NCI-H1092 treated with DMSO at 0.1 percent for 48 hours (cell line): ENCODE measurements around the gene KRT79.

Source experiments
- DNase-seq: peaks from one replicate; lab custom pipeline; 2025; lab: John Stamatoyannopoulos, UW

The KRT79 gene

GRCh38 chr12:52789637-52790426, 44.3 kb downstream of the KRT79 start:
- no peak for DNase-seq

- DNase-seq = no peak
These were observed 45.1 kb downstream of the KRT79 start for GRCh38 chr12:52788876-52789636.

GRCh38 chr12:52788192-52788875, 45.8 kb downstream of the KRT79 start:
- no peak for DNase-seq

- no peak for DNase-seq
These were observed 46.6 kb downstream of the KRT79 start for GRCh38 chr12:52787324-52788191.

- DNase-seq = no peak
These were observed 49.2 kb downstream of the KRT79 start for GRCh38 chr12:52784909-52785308.

- DNase-seq = no peak
These were observed 50.4 kb downstream of the KRT79 start for GRCh38 chr12:52783563-52784316.

GRCh38 chr12:52782502-52782901, 51.6 kb downstream of the KRT79 start:
- DNase-seq = no peak

GRCh38 chr12:52781399-52782082, 52.6 kb downstream of the KRT79 start:
- no peak for DNase-seq

GRCh38 chr12:52779914-52780313, 54.2 kb downstream of the KRT79 start:
- no peak for DNase-seq

GRCh38 chr12:52778833-52779232, 55.3 kb downstream of the KRT79 start:
- DNase-seq = no peak

GRCh38 chr12:52777566-52777965, 56.5 kb downstream of the KRT79 start:
- DNase-seq = no peak

GRCh38 chr12:52776913-52777395, 57.2 kb downstream of the KRT79 start, which contains the start of gene KRT76:
Gene KRT76 (minus strand): TSS chr12:52777345. CDS start chr12:52777291, 54 bp downstream.
- no peak for DNase-seq

- DNase-seq = no peak
These were observed 57.7 kb downstream of the KRT79 start for GRCh38 chr12:52776435-52776834.

GRCh38 chr12:52774629-52775250, 59.4 kb downstream of the KRT79 start:
- DNase-seq = no peak

- no peak for DNase-seq
These were observed 61.3 kb downstream of the KRT79 start for GRCh38 chr12:52772772-52773171.

- no peak for DNase-seq
These were observed 61.9 kb downstream of the KRT79 start for GRCh38 chr12:52772188-52772587.

GRCh38 chr12:52771505-52771904, 62.6 kb downstream of the KRT79 start:
- DNase-seq = no peak
